ENCODE results near the gene SNAPIN.

SNAPIN gene

GRCh38 chr1:153677718-153678518 lies 19.4 kb downstream of the SNAPIN start:
- DNase-seq = peak in 26 of 58 donors; percentile 1 to 40 (median 9)

GRCh38 chr1:153678519-153679336 lies 20.2 kb downstream of the SNAPIN start, which contains the start of gene NPR1:
NPR1 (plus strand) TSS chr1:153678688; CDS start chr1:153679109, 421 bp downstream.
- peak in 2 of 58 donors; percentile 6 for DNase-seq

GRCh38 chr1:153679337-153680119 lies 21.0 kb downstream of the SNAPIN start:
- no peak for DNase-seq

GRCh38 chr1:153680120-153680403 lies 21.6 kb downstream of the SNAPIN start:
- no peak for DNase-seq

GRCh38 chr1:153682730-153683129 lies 24.2 kb downstream of the SNAPIN start:
- no peak for DNase-seq

- DNase-seq = no peak
These were observed 25.4 kb downstream of the SNAPIN start for GRCh38 chr1:153683854-153684253.

GRCh38 chr1:153684892-153685291 lies 26.4 kb downstream of the SNAPIN start:
- no peak for DNase-seq

GRCh38 chr1:153685544-153686340 lies 27.2 kb downstream of the SNAPIN start:
- DNase-seq = no peak

- no peak for DNase-seq
These were observed 29.0 kb downstream of the SNAPIN start for GRCh38 chr1:153687346-153688125.

GRCh38 chr1:153688276-153688675 lies 29.8 kb downstream of the SNAPIN start:
- no peak for DNase-seq

- no peak for DNase-seq
These were observed 30.3 kb downstream of the SNAPIN start for GRCh38 chr1:153688736-153689328.

GRCh38 chr1:153693466-153693865 lies 35.0 kb downstream of the SNAPIN start:
- no peak for DNase-seq

GRCh38 chr1:153696741-153697140 lies 38.2 kb downstream of the SNAPIN start:
- no peak for DNase-seq

- no peak for DNase-seq
These were observed 38.9 kb downstream of the SNAPIN start for GRCh38 chr1:153697191-153698019.

- peak in 3 of 58 donors; percentile 11 to 29 (median 21) for DNase-seq
These were observed 39.8 kb downstream of the SNAPIN start for GRCh38 chr1:153698020-153698922.

GRCh38 chr1:153698923-153699714 lies 40.6 kb downstream of the SNAPIN start:
- DNase-seq = no peak

- no peak for DNase-seq
These were observed 41.3 kb downstream of the SNAPIN start for GRCh38 chr1:153699768-153700167.
